ENCODE results near the gene KIDINS220. TPM values are rescaled to one million over a fixed set of nuclear protein-coding genes. Genes with fewer than 3 reads are reported as not detected.

Gene KIDINS220
- total RNA-seq, 1 experiment from 2014 or later: 20.1 TPM

DNA sequence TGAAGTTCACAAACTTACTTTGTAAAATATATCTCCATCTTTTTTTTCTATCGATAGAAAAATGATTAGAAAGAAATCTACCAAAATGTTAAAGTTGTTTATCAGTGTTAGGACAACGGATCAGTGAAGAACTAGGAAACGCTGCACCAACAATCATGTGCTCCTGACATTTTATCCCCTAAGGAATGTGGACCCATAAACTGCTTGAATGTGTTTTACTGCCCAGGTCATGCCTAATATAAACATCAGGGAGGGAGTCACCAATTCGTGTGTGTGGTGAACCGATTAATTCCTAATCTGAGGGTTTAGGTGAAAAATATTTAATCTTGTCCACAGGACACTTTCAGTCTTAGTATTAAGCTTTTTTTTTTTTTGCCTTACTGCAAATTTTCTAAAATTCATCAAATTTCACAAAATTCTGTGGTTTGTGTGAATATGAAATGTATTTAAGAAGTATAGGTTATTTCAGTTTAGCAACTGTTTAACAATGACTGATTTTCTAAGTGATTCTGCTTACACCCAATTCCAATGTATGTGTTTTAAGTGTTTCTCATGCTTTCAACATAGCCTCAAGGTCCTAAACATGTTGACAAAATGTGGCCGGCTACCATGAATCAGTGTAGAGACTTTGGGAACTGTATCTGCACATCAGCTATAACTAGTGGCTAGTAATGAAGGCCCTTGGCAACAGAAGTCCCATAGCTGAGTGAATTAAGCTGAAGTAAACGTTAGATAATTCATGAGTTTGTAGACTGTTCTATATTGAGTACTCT, 11.1 kb upstream of the KIDINS220 start:
- ChIA-PET CTCF (no interaction called here), POLR2A (no interaction called here), RAD21 (ENCODE audit: low non-redundant PET in 1 of 2, low total read pairs in 2 of 2, uncharacterized antibody in 2 of 2, unreplicated experiment in 2 of 2) (no interaction called here)
- TF ChIP-seq, protein P1, sequence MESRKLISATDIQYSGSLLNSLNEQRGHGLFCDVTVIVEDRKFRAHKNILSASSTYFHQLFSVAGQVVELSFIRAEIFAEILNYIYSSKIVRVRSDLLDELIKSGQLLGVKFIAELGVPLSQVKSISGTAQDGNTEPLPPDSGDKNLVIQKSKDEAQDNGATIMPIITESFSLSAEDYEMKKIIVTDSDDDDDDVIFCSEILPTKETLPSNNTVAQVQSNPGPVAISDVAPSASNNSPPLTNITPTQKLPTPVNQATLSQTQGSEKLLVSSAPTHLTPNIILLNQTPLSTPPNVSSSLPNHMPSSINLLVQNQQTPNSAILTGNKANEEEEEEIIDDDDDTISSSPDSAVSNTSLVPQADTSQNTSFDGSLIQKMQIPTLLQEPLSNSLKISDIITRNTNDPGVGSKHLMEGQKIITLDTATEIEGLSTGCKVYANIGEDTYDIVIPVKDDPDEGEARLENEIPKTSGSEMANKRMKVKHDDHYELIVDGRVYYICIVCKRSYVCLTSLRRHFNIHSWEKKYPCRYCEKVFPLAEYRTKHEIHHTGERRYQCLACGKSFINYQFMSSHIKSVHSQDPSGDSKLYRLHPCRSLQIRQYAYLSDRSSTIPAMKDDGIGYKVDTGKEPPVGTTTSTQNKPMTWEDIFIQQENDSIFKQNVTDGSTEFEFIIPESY (IDR thresholded peaks at IDR 0.05; ENCODE audit: extremely low read depth, insufficient replicate concordance, low read length): no peak
- TF ChIP-seq, protein P2, sequence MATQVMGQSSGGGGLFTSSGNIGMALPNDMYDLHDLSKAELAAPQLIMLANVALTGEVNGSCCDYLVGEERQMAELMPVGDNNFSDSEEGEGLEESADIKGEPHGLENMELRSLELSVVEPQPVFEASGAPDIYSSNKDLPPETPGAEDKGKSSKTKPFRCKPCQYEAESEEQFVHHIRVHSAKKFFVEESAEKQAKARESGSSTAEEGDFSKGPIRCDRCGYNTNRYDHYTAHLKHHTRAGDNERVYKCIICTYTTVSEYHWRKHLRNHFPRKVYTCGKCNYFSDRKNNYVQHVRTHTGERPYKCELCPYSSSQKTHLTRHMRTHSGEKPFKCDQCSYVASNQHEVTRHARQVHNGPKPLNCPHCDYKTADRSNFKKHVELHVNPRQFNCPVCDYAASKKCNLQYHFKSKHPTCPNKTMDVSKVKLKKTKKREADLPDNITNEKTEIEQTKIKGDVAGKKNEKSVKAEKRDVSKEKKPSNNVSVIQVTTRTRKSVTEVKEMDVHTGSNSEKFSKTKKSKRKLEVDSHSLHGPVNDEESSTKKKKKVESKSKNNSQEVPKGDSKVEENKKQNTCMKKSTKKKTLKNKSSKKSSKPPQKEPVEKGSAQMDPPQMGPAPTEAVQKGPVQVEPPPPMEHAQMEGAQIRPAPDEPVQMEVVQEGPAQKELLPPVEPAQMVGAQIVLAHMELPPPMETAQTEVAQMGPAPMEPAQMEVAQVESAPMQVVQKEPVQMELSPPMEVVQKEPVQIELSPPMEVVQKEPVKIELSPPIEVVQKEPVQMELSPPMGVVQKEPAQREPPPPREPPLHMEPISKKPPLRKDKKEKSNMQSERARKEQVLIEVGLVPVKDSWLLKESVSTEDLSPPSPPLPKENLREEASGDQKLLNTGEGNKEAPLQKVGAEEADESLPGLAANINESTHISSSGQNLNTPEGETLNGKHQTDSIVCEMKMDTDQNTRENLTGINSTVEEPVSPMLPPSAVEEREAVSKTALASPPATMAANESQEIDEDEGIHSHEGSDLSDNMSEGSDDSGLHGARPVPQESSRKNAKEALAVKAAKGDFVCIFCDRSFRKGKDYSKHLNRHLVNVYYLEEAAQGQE (IDR thresholded peaks at IDR 0.05; ENCODE audit: low read depth): no peak
- TF ChIP-seq CBX3 (IDR thresholded peaks at IDR 0.05; ENCODE audit: low read depth) (no peak), FOSL1 (IDR thresholded peaks at IDR 0.05; ENCODE audit: low read depth) (no peak), SIN3A (IDR thresholded peaks at IDR 0.05; ENCODE audit: low read depth) (no peak), CEBPB (IDR thresholded peaks at IDR 0.05; ENCODE audit: low read depth) (no peak), YY1 (IDR thresholded peaks at IDR 0.05; ENCODE audit: extremely low read depth, insufficient replicate concordance, low read depth, low read length) (no peak)
- Histone ChIP-seq H3K27ac (ENCODE audit: low read depth, low read length) (no peak overlapping the region), H3K9ac (ENCODE audit: low read length) (no peak overlapping the region), H3K9me2 (ENCODE audit: insufficient read depth) (no peaks in the 10 kb centered on the region), H3K27me3 (ENCODE audit: insufficient read depth, low read length) (no peaks in the 10 kb centered on the region), H3K9me3 (ENCODE audit: control insufficient read depth in 1 of 2, insufficient read depth in 1 of 2, low read depth in 1 of 2, low read length in 2 of 2) (no peaks in the 10 kb centered on the region), H3K4me1 (ENCODE audit: control insufficient read depth in 1 of 2, insufficient read depth in 2 of 2, low read length in 2 of 2) (0 out of 4 replicates have a peak, but pooled peaks cover 0 to 4% of the 10 kb centered on the region in 2 experiments), H3K36me3 (ENCODE audit: control insufficient read depth in 1 of 2, insufficient read depth in 2 of 2, low read length in 2 of 2) (no peaks in the 10 kb centered on the region), H3K79me2 (ENCODE audit: insufficient read depth, low read length) (no peaks in the 10 kb centered on the region), H2AFZ (ENCODE audit: low read depth, low read length, poor library complexity, severe bottlenecking) (no peak overlapping the region), H4K20me1 (ENCODE audit: insufficient read depth) (no peaks in the 10 kb centered on the region), H3K4me2 (ENCODE audit: low read length) (no peak overlapping the region), H3K4me3 (replicated peaks in 1 of 2; ENCODE audit: low read depth in 1 of 2, low read length in 2 of 2) (no peak overlapping the region)
- intact Hi-C loops (cut with micrococcal nuclease): no loop called here
- no peak for DNase-seq (ENCODE audit: low read depth, low spot score)
- no peak for ATAC-seq
- no TSS peak for BruUV-seq (replicated peaks)
